GM21515 (cell line): ENCODE results near the gene LPXN.
"Not testable (repeated sequence)": the region's sequence is repeated elsewhere in the genome, so short reads cannot be mapped to it uniquely, and the experiment has no call there.

ENCODE experiments used
- ATAC-seq: cut with Tn5 transposase; IDR thresholded peaks from one replicate; pipeline ENCODE4 v1.9.1; 2021; ENCODE audit not compliant: unreplicated experiment

The LPXN gene

DNA sequence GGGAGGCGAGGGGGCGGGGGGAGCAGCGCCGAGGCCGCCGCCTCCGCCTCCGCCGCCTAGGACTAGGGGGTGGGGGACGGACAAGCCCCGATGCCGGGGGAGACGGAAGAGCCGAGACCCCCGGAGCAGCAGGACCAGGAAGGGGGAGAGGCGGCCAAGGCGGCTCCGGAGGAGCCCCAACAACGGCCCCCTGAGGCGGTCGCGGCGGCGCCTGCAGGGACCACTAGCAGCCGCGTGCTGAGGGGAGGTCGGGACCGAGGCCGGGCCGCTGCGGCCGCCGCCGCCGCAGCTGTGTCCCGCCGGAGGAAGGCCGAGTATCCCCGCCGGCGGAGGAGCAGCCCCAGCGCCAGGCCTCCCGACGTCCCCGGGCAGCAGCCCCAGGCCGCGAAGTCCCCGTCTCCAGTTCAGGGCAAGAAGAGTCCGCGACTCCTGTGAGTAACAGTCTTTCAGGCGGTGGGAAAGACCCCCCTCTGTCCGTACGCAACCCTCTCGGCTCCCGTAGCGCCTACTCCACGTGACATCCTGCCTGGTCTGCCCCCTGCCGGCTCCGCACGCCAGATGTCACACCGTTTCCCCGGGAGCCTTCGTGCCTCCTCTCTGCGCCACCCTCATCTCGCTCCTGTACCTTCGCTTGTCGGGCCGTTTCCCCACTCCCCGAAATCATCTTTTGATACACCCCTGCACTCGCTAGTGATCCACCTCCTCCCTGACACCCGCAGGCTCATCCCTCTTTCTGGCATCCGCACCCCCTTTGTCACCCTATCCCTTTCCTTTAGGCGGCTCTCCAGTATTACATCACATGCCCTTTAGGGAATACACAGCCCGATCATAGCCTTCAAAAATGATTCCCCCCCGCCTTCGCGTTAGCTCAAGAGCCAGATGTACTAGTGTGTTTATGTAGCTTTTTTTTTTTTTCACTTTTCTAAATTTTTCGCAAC, 3.8 kb upstream of the LPXN start:
- peak; percentile 48 for ATAC-seq

DNA sequence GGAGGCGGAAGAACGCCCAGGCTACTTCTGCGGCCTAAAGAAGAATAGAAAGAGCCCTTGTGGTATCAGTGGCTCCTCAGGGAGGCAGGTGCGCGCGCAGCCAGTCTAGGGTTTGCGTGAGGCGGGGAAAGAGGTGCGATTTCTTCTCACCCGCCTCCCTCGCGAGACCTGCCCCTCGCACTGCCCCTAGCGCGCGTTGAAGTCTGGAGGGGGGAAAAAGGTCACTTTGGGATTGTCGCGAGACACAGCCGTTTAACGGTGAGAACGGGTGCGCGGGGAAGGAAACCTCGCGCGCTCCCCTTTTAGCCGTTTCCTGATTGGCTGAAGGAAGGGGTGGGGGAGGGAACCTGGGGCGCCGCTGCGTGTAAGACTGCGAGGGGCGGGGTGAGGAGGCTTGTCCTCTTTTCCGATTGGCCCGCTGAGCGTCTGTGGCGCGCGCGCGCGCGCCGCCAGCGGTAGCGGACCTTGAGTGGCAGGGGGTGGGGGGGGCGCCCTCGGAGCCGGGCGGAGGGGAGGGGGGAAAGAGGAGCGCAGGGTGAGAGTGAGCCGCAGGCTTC, 3.1 kb upstream of the LPXN start, which contains the start of gene ZFP91:
Gene ZFP91 (plus strand): TSS at position 429 of the 557 bp plus-strand sequence. CDS start 219 bp downstream, outside the sequence.
- peak; percentile 35 for ATAC-seq

- no peak for ATAC-seq
Observed at GRCh38 chr11:58578136-58578634, 2.5 kb upstream of the LPXN start.

DNA sequence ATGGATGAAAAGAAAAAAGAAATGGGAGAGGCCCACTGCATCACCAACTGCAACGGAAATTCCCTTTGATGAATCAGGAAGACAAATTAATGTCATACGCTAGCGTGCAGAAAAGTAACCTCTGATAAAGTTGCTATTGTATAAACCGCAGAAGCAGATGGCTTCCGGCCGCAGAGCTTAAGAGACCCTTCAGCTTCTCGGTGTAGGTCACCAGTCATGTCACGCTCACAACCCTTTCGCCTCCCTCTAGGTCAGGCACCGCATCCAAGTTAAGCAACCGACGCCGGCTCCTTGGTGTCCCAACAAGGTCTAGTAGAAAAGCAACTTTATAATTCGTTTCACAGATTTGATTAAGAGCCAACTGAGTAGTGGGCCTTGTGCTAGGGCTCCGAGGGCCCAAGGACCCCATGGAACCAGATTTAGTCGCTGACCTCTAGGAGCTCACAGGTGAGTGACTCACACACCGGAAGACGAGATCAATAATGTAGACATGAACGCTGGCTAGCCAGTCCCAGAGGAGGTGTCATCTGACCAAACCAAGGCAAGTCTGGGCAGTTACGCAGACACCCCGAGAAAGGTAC, 2.0 kb upstream of the LPXN start:
- peak; percentile 48 for ATAC-seq

GRCh38 chr11:58576887-58577471, 1.3 kb upstream of the LPXN start:
- no peak for ATAC-seq

GRCh38 chr11:58574881-58575280, 775 bp downstream of the LPXN start:
- ATAC-seq = no peak

GRCh38 chr11:58573451-58574104, 2.1 kb downstream of the LPXN start:
- no peak for ATAC-seq

DNA sequence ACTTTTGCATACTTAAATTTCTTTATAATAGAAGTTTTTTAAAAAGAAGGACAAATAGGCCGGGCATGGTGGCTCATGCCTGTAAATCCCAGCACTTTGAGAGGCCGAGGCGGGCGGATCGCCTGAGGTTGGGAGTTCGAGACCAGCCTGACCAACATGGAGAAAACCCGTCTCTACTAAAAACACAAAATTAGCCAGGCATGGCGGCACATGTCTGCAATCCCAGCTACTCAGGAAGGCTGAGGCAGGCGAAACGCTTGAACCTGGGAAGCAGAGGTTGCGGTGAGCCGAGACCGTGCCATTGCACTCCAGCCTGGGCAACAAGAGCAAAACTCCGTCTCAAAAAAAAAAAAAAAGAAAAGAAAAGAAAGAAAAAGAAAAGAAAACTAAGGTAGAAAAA, 2.8 kb downstream of the LPXN start:
- ATAC-seq = not testable (repeated sequence)

DNA sequence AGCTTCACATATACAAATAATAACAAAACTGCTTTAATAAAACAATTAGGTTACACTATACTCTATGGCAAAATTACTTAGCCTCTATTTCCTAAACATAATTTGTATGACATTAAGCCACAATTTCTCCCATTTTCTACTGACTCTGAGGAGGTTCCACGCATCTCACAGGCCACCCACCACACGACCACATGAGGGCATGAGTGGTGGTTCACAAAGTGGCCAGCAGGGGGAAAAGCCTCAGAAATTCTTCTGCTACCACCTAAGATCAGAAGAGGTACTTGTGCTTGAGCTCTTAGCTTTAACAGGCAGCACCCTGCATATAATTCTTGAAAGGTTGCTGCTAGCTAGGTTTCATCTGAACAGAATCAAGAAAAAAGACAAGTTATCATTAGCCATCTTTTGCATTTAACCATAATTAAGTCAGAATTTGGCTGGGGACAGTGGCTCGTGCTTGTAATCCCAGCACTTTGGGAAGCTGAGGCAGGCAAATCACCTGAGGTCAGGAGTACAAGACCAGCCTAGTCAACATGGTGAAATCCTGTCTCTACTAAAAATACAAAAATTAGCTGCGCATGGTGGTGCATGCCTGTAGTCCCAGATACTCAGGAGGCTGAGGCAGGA, 7.7 kb downstream of the LPXN start:
- ATAC-seq = peak; percentile 94

- no peak for ATAC-seq
Observed at GRCh38 chr11:58564231-58564630, 11.4 kb downstream of the LPXN start.

- peak; percentile 69 for ATAC-seq
Observed at GRCh38 chr11:58562375-58562800, 13.3 kb downstream of the LPXN start.

DNA sequence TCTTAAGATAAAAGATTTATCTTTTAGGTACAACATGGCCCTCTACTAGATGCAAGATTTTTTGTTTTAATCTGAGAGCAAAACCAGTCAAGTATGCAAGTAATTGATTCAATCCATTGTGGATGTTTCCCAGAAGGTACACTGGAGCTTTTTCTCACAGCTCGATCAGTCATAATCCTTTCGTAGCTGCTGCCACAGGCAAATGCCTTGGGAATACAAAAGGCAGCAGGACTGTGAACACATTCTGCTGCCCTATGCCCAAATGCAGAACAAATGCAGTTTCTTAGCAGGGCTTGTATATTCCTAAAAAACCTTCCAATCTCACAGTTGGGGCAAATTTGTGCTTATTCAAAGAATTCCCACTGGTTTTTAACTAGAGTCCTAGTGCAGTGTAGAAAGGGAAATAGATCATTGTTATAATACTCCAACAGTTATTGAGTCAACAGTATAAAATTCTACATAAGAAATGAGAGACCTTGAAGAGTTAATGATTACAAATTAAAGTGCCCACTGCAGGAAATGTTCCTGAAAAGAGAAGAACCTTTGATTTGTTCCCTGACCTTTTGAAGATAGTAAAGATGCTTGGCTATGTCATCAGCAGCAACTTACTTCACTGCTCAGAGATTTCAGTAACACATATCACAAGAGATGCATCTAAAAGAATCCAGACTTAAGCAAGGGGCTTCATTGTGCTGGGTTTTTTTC, 14.1 kb downstream of the LPXN start:
- ATAC-seq = no peak

DNA sequence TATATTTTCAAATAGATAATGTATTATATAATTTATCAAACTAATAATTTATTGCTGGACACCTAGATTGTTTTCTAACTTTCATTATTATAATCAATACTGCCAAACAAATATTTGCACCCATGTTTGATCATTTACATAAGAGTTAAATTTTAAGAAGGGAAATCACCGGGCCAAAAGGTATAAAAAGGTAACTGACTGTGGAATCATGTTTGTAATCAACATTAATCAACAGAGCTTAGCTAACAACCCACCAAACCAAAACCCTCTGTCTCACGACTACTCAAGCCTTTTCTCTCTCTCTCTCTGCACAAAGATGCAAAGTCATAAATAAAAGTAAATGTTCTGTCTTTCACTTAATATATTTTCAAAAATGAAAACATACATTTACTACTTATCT, 14.8 kb downstream of the LPXN start:
- no peak for ATAC-seq

- ATAC-seq = no peak
Observed at GRCh38 chr11:58549644-58550043, 26.0 kb downstream of the LPXN start.

- no peak for ATAC-seq
Observed at GRCh38 chr11:58546841-58547240, 28.8 kb downstream of the LPXN start.

GRCh38 chr11:58531865-58532341, 43.8 kb downstream of the LPXN start:
- ATAC-seq = no peak

DNA sequence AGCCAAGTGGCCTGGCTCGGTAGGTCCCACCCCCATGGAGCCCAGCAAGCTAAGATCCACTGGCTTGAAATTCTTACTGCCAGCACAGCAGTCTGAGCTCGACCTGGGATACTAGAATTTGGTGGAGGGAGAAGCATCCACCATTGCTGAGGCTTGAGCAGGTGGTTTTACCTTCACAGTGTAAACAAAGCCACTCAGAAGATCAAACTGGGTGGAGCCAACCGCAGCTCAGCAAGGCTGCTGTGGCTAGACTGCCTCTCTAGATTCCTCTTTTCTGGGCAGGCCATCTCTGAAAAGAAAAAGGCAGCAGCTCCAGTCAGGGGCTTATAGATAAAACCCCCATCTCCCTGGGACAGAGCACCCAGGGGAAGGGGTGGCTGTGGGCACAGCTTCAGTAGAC, 45.4 kb downstream of the LPXN start:
- no peak for ATAC-seq

DNA sequence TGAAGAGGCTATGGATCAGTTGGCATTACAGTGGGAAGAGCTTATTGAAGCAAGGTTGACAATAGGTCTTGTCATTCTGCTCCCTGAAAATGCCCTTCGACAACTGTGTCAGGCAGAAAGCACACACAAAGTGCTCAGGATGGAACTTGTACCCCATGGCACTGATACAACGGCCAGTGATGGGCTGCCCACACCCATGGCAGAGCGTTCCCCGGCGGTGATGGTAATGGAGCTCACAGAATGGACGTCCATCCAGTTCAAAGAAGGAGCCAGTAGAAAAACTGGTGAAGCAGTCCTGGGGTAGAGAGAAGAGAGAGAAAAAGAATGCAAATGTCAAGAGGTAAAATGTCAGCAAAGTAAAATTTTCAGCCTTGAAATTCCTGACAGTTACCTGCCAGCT, 48.2 kb downstream of the LPXN start:
- ATAC-seq = no peak

GRCh38 chr11:58526721-58527120, 48.9 kb downstream of the LPXN start:
- no peak for ATAC-seq
